Embryonic facial prominence (tissue), 1 donor: ENCODE data around the gene CD58.

Experiments used
- DNase-seq: peaks from one replicate; pipeline ENCODE4 v3.0.0-alpha.2; 2016; ENCODE audit errors: extremely low spot score

CD58 gene

GRCh38 chr1:116510361-116510760, 60.5 kb downstream of the CD58 start:
- DNase-seq = no peak

GRCh38 chr1:116508984-116509980, 61.5 kb downstream of the CD58 start:
- DNase-seq = no peak

GRCh38 chr1:116508085-116508983, 62.5 kb downstream of the CD58 start:
- no peak for DNase-seq

- DNase-seq = no peak
These were observed 63.2 kb downstream of the CD58 start for GRCh38 chr1:116507631-116508030.

- no peak for DNase-seq
These were observed 64.5 kb downstream of the CD58 start for GRCh38 chr1:116506132-116507004.

- DNase-seq = no peak
These were observed 66.3 kb downstream of the CD58 start for GRCh38 chr1:116504308-116505156.

- DNase-seq = no peak
These were observed 67.1 kb downstream of the CD58 start for GRCh38 chr1:116503546-116504307.

- DNase-seq = no peak
These were observed 68.0 kb downstream of the CD58 start for GRCh38 chr1:116502671-116503314.

GRCh38 chr1:116501870-116502244, 69.0 kb downstream of the CD58 start:
- DNase-seq = no peak

- no peak for DNase-seq
These were observed 69.5 kb downstream of the CD58 start for GRCh38 chr1:116501125-116501869.

GRCh38 chr1:116498789-116499628, 71.8 kb downstream of the CD58 start:
- peak; percentile 48 for DNase-seq

GRCh38 chr1:116497656-116498055, 73.2 kb downstream of the CD58 start:
- DNase-seq = no peak

- DNase-seq = no peak
These were observed 73.9 kb downstream of the CD58 start for GRCh38 chr1:116496898-116497297.

- DNase-seq = no peak
These were observed 74.4 kb downstream of the CD58 start for GRCh38 chr1:116496380-116496779.

GRCh38 chr1:116495535-116495934, 75.3 kb downstream of the CD58 start:
- DNase-seq = no peak

- no peak for DNase-seq
These were observed 76.1 kb downstream of the CD58 start for GRCh38 chr1:116494745-116495144.

GRCh38 chr1:116494353-116494692, 76.5 kb downstream of the CD58 start:
- no peak for DNase-seq
